ENCODE data around the gene LDB2.
A peak's percentile ranks its signal among the peaks of the same experiment; 100 is the strongest.
"Not testable (repeated sequence)": the region's sequence is repeated elsewhere in the genome, so short reads cannot be mapped to it uniquely, and the experiment has no call there.

Gene LDB2

GRCh38 chr4:16897991-16898827, at the start of gene LDB2:
LDB2 (minus strand) TSS chr4:16898645.
- DNase-seq, result no peak

GRCh38 chr4:16942491-16942890, 44.0 kb upstream of the LDB2 start:
- no peak for DNase-seq

GRCh38 chr4:16939178-16939577, 40.7 kb upstream of the LDB2 start:
- DNase-seq, result no peak

GRCh38 chr4:16938512-16939040, 40.1 kb upstream of the LDB2 start:
- DNase-seq, result no peak

GRCh38 chr4:16931339-16932305, 33.2 kb upstream of the LDB2 start:
- DNase-seq, result no peak

GRCh38 chr4:16926214-16926613, 27.8 kb upstream of the LDB2 start:
- no peak for DNase-seq

- not testable (repeated sequence) for DNase-seq
Observed at GRCh38 chr4:16918716-16919115, 20.3 kb upstream of the LDB2 start.

- peak; percentile 82 for DNase-seq
Observed at GRCh38 chr4:16916719-16917337, 18.4 kb upstream of the LDB2 start.

GRCh38 chr4:16916031-16916430, 17.6 kb upstream of the LDB2 start:
- no peak for DNase-seq

GRCh38 chr4:16914208-16914607, 15.8 kb upstream of the LDB2 start:
- no peak for DNase-seq

GRCh38 chr4:16912896-16913295, 14.5 kb upstream of the LDB2 start:
- DNase-seq, result no peak

- no peak for DNase-seq
Observed at GRCh38 chr4:16909281-16909680, 10.8 kb upstream of the LDB2 start.

- DNase-seq, result no peak
Observed at GRCh38 chr4:16908377-16909021, 10.1 kb upstream of the LDB2 start.

- DNase-seq, result no peak
Observed at GRCh38 chr4:16900325-16900724, 1.9 kb upstream of the LDB2 start.

GRCh38 chr4:16896881-16897750, 1.3 kb downstream of the LDB2 start:
- DNase-seq, result no peak

GRCh38 chr4:16894406-16894805, 4.0 kb downstream of the LDB2 start:
- no peak for DNase-seq

GRCh38 chr4:16893141-16893651, 5.2 kb downstream of the LDB2 start:
- no peak for DNase-seq

- no peak for DNase-seq
Observed at GRCh38 chr4:16890651-16891050, 7.8 kb downstream of the LDB2 start.

GRCh38 chr4:16889945-16890344, 8.5 kb downstream of the LDB2 start:
- DNase-seq, result no peak

- no peak for DNase-seq
Observed at GRCh38 chr4:16887887-16888286, 10.6 kb downstream of the LDB2 start.
